HepG2 (cell line): Measurements from ENCODE around the gene GNPDA1. TPM values are rescaled to one million over a fixed set of nuclear protein-coding genes. Genes with fewer than 3 reads are reported as not detected.

Experiments
- ATF6 ChIP-seq: sonication (generic); formaldehyde crosslinking; conservative IDR thresholded peaks from 2 replicates; pipeline ENCODE4 v1.4.0; 2020; ENCODE audit warnings: missing genetic modification reagents
- CEBPG ChIP-seq: IDR thresholded peaks from 2 replicates; pipeline ENCODE4 v1.6.1; 2016
- CHD2 ChIP-seq: IDR thresholded peaks from 2 replicates; pipeline ENCODE4 v1.6.1; 2011; ENCODE audit warnings: low read depth, low read length, improper control_type of control experiment
- FIP1L1 ChIP-seq: fragments of 200-400 bp; formaldehyde crosslinking; IDR thresholded peaks from 2 replicates; pipeline ENCODE4 v1.6.1; 2018; ENCODE audit warnings: low read depth, mild to moderate bottlenecking, low read length, moderate library complexity, borderline replicate concordance; ENCODE audit not compliant: insufficient read depth
- GPN1 ChIP-seq: sonication (generic); formaldehyde crosslinking; IDR thresholded peaks from 2 replicates; pipeline ENCODE4 v1.5.1; 2020; ENCODE audit warnings: missing genetic modification reagents, borderline replicate concordance
- MLXIP ChIP-seq: sonication (generic); formaldehyde crosslinking; IDR thresholded peaks from 2 replicates; pipeline ENCODE4 v1.9.0; 2021; ENCODE audit warnings: missing genetic modification reagents, borderline replicate concordance
- NFATC3 ChIP-seq: sonication (generic); formaldehyde crosslinking; IDR thresholded peaks from 2 replicates; pipeline ENCODE4 v1.5.1; 2020; ENCODE audit warnings: mild to moderate bottlenecking, missing genetic modification reagents
- SNRNP70 ChIP-seq: fragments of 200-400 bp; formaldehyde crosslinking; IDR thresholded peaks from 2 replicates; pipeline ENCODE4 v1.6.1; 2017; ENCODE audit warnings: mild to moderate bottlenecking, low read depth, low read length, moderate library complexity
- ZIK1 ChIP-seq: sonication (generic); formaldehyde crosslinking; IDR thresholded peaks from 2 replicates; pipeline ENCODE4 v1.5.0; 2020; ENCODE audit warnings: mild to moderate bottlenecking, low read depth, missing genetic modification reagents, borderline replicate concordance
- ZNF274 ChIP-seq: sonication (generic); formaldehyde crosslinking; IDR thresholded peaks from 2 replicates; pipeline ENCODE4 v1.5.1; 2020; ENCODE audit warnings: mild to moderate bottlenecking, missing genetic modification reagents
- ZNF687 ChIP-seq: sonication (generic); formaldehyde crosslinking; IDR thresholded peaks from 2 replicates; pipeline ENCODE4 v1.5.1; 2020; ENCODE audit warnings: mild to moderate bottlenecking, missing genetic modification reagents, moderate library complexity
- ZSCAN22 ChIP-seq: sonication (generic); formaldehyde crosslinking; IDR thresholded peaks from 2 replicates; pipeline ENCODE4 v1.4.0; 2020; ENCODE audit warnings: mild to moderate bottlenecking, missing genetic modification reagents
- polyA plus RNA-seq, 8 experiments: library from polyadenylated mRNA; depleted of rRNA in 3 of 8; stranded (reverse) in 7 of 8; unstranded in 1 of 8; fragments of >200 nt; fragmentation: Illumina TruSeq in 4 of 8; extraction: Trizol in 4 of 8; gene quantifications; 2 replicates each; pipeline versions ENCODE4 v1.2.1 to v1.2.3, GENCODE V29; 2011 to 2016; ENCODE audit warnings: low read depth in 4 of 8, missing spikeins in 1 of 8, mixed read lengths in 1 of 8; ENCODE audit not compliant: insufficient read depth in 1 of 8
- total RNA-seq, 5 experiments: library from RNA; depleted of rRNA; stranded (reverse); fragments of >200 nt; fragmentation: Illumina TruSeq; extraction: Trizol; gene quantifications; 2 replicates each; pipeline ENCODE4 v1.2.3, GENCODE V29; 2016; ENCODE audit warnings: low read depth in 1 of 5
- TF ChIP-seq, protein P1 (sequence below), 2 experiments: sonication (generic) in 1 of 2; formaldehyde crosslinking in 1 of 2; IDR thresholded peaks; 2 replicates each; pipeline versions ENCODE4 v1.5.1 to v1.6.1; 2011 to 2020; ENCODE audit warnings: borderline replicate concordance in 1 of 2, low read depth in 1 of 2, low read length in 1 of 2, mild to moderate bottlenecking in 1 of 2, missing genetic modification reagents in 1 of 2, moderate library complexity in 1 of 2

Gene GNPDA1
- total and polyA plus RNA-seq, 2 of the 13 experiments (the other 11 are each of a cell fraction or from before 2014, with no cell fraction given) = 6.0 to 54.1 TPM

GRCh38 chr5:141960018-141960417 is 52.8 kb downstream of the GNPDA1 start (continued):
- TF ChIP-seq, protein P1, sequence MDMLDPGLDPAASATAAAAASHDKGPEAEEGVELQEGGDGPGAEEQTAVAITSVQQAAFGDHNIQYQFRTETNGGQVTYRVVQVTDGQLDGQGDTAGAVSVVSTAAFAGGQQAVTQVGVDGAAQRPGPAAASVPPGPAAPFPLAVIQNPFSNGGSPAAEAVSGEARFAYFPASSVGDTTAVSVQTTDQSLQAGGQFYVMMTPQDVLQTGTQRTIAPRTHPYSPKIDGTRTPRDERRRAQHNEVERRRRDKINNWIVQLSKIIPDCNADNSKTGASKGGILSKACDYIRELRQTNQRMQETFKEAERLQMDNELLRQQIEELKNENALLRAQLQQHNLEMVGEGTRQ (IDR thresholded peaks at IDR 0.05; ENCODE audit: low read depth, low read length) = no peak
- TF ChIP-seq, protein P1 (CRISPR knock-in tag; IDR thresholded peaks at IDR 0.05; ENCODE audit: borderline replicate concordance) = peak; percentile 68; the same call in 1 of the 2 replicates
- no peak for TF ChIP-seq GPN1 (CRISPR knock-in tag)
- no peak for TF ChIP-seq MLXIP
- no peak for TF ChIP-seq SNRNP70
- TF ChIP-seq CEBPG (CRISPR knock-in tag) = no peak
- TF ChIP-seq FIP1L1 = no peak
- TF ChIP-seq ZNF687 = peak; percentile 27; the same call in 1 of the 2 replicates
- no peak for TF ChIP-seq CHD2
- no peak for TF ChIP-seq ZSCAN22
- TF ChIP-seq ZIK1 = no peak
- TF ChIP-seq ZNF274 = 0 out of 2 replicates have a peak, but pooled peaks have one; percentile 35
- TF ChIP-seq NFATC3 (CRISPR knock-in tag) = 0 out of 2 replicates have a peak, but pooled peaks have one; percentile 26
- TF ChIP-seq ATF6 (CRISPR knock-in tag) = no peak
